ENCODE results near the gene NIN. TPM values are rescaled to one million over a fixed set of nuclear protein-coding genes. Genes with fewer than 3 reads are reported as not detected.
A peak's percentile ranks its signal among the peaks of the same experiment; 100 is the strongest.

NIN gene
- total RNA-seq, 4 donors from 2014 or later: 16.2 to 49.3 (median 29.2) TPM

- Histone ChIP-seq H3K9me3 (no peaks in the 10 kb centered on the region), H3K4me3 (no peak overlapping the region), H3K4me1 (peaks cover 0 to 4% of the 10 kb centered on the region in 2 donors), H3K36me3 (peaks cover 2 to 75% of the 10 kb centered on the region in 2 donors), H3K27me3 (no peaks in the 10 kb centered on the region), H3K27ac (peak overlapping the region; percentile 6 to 46 (median 27))
- in situ Hi-C loops (cut with MboI; ENCODE audit: low sequenced_read_pairs in 4 of 4): no loop called here
- TF ChIP-seq POLR2A (IDR thresholded peaks at IDR 0.05): no peak
- TF ChIP-seq CTCF (IDR thresholded peaks at IDR 0.05 in 4 of 5, conservative IDR thresholded peaks at IDR 0.05 in 1 of 5): no peak
- intact Hi-C loops (cut with DNase I; ENCODE audit: low total_unique reads): no loop called here
- ATAC-seq: no peak
- DNase-seq: no peak
These were observed 72.0 kb downstream of the NIN start for GRCh38 chr14:50758945-50759344.

- H3K9me3 ChIP-seq: no peaks in the 10 kb centered on the region
- H3K36me3 ChIP-seq: peaks cover 2 to 76% of the 10 kb centered on the region in 2 donors
- peak overlapping the region; percentile 6 to 46 (median 27) for H3K27ac ChIP-seq
- H3K4me1 ChIP-seq: peaks cover 0 to 4% of the 10 kb centered on the region in 2 donors
- intact Hi-C loops (cut with DNase I; ENCODE audit: low total_unique reads): no loop called here
- in situ Hi-C loops (cut with MboI; ENCODE audit: low sequenced_read_pairs in 4 of 4): no loop called here
- no peaks in the 10 kb centered on the region for H3K27me3 ChIP-seq
- ATAC-seq: no peak
- DNase-seq: no peak
- no peak for TF ChIP-seq CTCF (IDR thresholded peaks at IDR 0.05 in 4 of 5, conservative IDR thresholded peaks at IDR 0.05 in 1 of 5)
- no peak for TF ChIP-seq POLR2A (IDR thresholded peaks at IDR 0.05)
- no peak overlapping the region for H3K4me3 ChIP-seq
These were observed 72.7 kb downstream of the NIN start for GRCh38 chr14:50758305-50758704.

- peaks cover 2 to 76% of the 10 kb centered on the region in 2 donors for H3K36me3 ChIP-seq
These were observed 73.3 kb downstream of the NIN start for GRCh38 chr14:50757702-50758101.

GRCh38 chr14:50756300-50756699, 74.7 kb downstream of the NIN start:
- H3K4me1 ChIP-seq: peaks cover 0 to 4% of the 10 kb centered on the region in 2 donors
- peaks cover 2 to 74% of the 10 kb centered on the region in 2 donors for H3K36me3 ChIP-seq
- TF ChIP-seq POLR2A (IDR thresholded peaks at IDR 0.05) (no peak), CTCF (IDR thresholded peaks at IDR 0.05 in 4 of 5, conservative IDR thresholded peaks at IDR 0.05 in 1 of 5) (no peak)
- no peak overlapping the region for H3K27ac ChIP-seq
- in situ Hi-C loops (cut with MboI; ENCODE audit: low sequenced_read_pairs in 4 of 4): no loop called here
- DNase-seq: no peak
- no peak for ATAC-seq
- H3K27me3 ChIP-seq: no peaks in the 10 kb centered on the region
- H3K4me3 ChIP-seq: no peak overlapping the region
- intact Hi-C loops (cut with DNase I; ENCODE audit: low total_unique reads): no loop called here
- H3K9me3 ChIP-seq: no peaks in the 10 kb centered on the region

More at GRCh38 chr14:50757702-50758101, 73.3 kb downstream of the NIN start:
- no peak for TF ChIP-seq CTCF (IDR thresholded peaks at IDR 0.05 in 4 of 5, conservative IDR thresholded peaks at IDR 0.05 in 1 of 5)
- no peak for TF ChIP-seq POLR2A (IDR thresholded peaks at IDR 0.05)
- Histone ChIP-seq H3K9me3 (no peaks in the 10 kb centered on the region), H3K27me3 (no peaks in the 10 kb centered on the region), H3K4me1 (peaks cover 0 to 4% of the 10 kb centered on the region in 2 donors), H3K4me3 (no peak overlapping the region), H3K27ac (peak overlapping the region in 1 of 4 donors; percentile 46)
- in situ Hi-C loops (cut with MboI; ENCODE audit: low sequenced_read_pairs in 4 of 4) (no loop called here), intact Hi-C loops (cut with DNase I; ENCODE audit: low total_unique reads) (no loop called here)
- ATAC-seq: no peak
- no peak for DNase-seq

- in situ Hi-C loops (cut with MboI; ENCODE audit: low sequenced_read_pairs in 4 of 4) (no loop called here), intact Hi-C loops (cut with DNase I; ENCODE audit: low total_unique reads) (no loop called here)
- Histone ChIP-seq H3K4me1 (no peaks in the 10 kb centered on the region), H3K4me3 (no peak overlapping the region), H3K27ac (no peak overlapping the region), H3K27me3 (no peaks in the 10 kb centered on the region), H3K36me3 (peaks cover 2 to 81% of the 10 kb centered on the region in 2 donors), H3K9me3 (no peaks in the 10 kb centered on the region)
- TF ChIP-seq CTCF (IDR thresholded peaks at IDR 0.05 in 4 of 5, conservative IDR thresholded peaks at IDR 0.05 in 1 of 5): no peak
- no peak for TF ChIP-seq POLR2A (IDR thresholded peaks at IDR 0.05)
- DNase-seq: no peak
- no peak for ATAC-seq
These were observed 80.6 kb downstream of the NIN start for GRCh38 chr14:50750323-50750722.
